GM06990 (cell line): Measurements from ENCODE around the gene IREB2.

Source experiments
- DNase-seq: peaks from one replicate; pipeline ENCODE4 v3.0.0-alpha.2; 2011; ENCODE audit not compliant: insufficient read length; ENCODE audit errors: extremely low read depth
- H3K27me3 ChIP-seq: replicated peaks from 2 replicates; pipeline ENCODE4 v1.6.0; 2011; ENCODE audit warnings: low read length; ENCODE audit not compliant: control insufficient read depth, insufficient read depth
- H3K36me3 ChIP-seq: 2 replicates; pipeline ENCODE4 v1.5.1; 2011; ENCODE audit warnings: low read length; ENCODE audit not compliant: control insufficient read depth, insufficient read depth
- H3K4me3 ChIP-seq: replicated peaks from 2 replicates; pipeline ENCODE4 v1.5.1; 2011; ENCODE audit warnings: low read depth, mild to moderate bottlenecking, control low read depth, low read length
- TF ChIP-seq, protein P1 (sequence below): IDR thresholded peaks from 2 replicates; pipeline ENCODE4 v1.5.1; 2011; ENCODE audit warnings: low read length, control low read depth, mild to moderate bottlenecking, inconsistent platforms; ENCODE audit not compliant: insufficient read depth, poor library complexity, severe bottlenecking

The IREB2 gene

DNA sequence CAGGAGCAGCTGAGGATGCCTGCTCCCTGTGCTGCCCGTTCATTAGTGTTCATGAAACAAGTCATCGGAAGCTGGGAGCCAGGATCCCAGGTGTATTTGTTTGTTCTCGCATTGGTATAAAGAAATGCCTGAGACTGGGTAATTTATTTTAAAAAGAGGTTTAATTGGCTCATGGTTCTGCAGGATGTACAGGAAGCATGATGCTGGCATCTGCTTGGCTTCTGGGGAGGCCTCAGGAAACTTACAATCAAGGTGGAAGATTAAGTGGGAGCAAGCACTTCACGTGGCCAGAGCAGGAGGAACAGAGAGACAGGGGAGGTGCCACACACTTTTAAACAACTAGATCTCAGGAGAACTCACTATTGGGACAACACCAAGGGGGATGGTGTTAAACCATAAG is 63.8 kb downstream of the IREB2 start:
- Histone ChIP-seq H3K27me3 (no peaks in the 10 kb centered on the region), H3K4me3 (no peak overlapping the region), H3K36me3 (peaks cover 4% of the 10 kb centered on the region)
- no peak for DNase-seq
- TF ChIP-seq, protein P1, sequence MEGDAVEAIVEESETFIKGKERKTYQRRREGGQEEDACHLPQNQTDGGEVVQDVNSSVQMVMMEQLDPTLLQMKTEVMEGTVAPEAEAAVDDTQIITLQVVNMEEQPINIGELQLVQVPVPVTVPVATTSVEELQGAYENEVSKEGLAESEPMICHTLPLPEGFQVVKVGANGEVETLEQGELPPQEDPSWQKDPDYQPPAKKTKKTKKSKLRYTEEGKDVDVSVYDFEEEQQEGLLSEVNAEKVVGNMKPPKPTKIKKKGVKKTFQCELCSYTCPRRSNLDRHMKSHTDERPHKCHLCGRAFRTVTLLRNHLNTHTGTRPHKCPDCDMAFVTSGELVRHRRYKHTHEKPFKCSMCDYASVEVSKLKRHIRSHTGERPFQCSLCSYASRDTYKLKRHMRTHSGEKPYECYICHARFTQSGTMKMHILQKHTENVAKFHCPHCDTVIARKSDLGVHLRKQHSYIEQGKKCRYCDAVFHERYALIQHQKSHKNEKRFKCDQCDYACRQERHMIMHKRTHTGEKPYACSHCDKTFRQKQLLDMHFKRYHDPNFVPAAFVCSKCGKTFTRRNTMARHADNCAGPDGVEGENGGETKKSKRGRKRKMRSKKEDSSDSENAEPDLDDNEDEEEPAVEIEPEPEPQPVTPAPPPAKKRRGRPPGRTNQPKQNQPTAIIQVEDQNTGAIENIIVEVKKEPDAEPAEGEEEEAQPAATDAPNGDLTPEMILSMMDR = no peak

DNA sequence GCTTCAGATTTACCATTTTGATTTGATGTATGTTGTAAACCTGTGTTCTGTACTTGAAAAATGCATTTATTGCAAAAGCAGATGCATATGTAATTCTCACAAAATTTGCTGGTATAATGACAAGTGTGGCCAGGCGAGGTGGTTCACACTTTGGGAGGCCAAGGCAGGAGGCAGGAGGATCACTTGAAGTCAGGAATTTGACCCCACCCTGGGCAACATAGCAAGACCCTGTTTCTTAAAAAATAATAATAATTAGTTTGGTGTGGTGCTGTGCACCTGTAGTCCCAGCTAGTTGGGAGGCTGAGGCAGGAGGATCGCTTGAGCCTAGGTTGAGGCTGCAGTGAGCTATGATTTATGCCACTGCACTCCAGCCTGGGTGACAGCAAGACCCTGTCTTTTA is 64.6 kb downstream of the IREB2 start:
- Histone ChIP-seq H3K4me3 (no peak overlapping the region), H3K27me3 (no peaks in the 10 kb centered on the region), H3K36me3 (peaks cover 4% of the 10 kb centered on the region)
- no peak for DNase-seq
- TF ChIP-seq, protein P1 = no peak

DNA sequence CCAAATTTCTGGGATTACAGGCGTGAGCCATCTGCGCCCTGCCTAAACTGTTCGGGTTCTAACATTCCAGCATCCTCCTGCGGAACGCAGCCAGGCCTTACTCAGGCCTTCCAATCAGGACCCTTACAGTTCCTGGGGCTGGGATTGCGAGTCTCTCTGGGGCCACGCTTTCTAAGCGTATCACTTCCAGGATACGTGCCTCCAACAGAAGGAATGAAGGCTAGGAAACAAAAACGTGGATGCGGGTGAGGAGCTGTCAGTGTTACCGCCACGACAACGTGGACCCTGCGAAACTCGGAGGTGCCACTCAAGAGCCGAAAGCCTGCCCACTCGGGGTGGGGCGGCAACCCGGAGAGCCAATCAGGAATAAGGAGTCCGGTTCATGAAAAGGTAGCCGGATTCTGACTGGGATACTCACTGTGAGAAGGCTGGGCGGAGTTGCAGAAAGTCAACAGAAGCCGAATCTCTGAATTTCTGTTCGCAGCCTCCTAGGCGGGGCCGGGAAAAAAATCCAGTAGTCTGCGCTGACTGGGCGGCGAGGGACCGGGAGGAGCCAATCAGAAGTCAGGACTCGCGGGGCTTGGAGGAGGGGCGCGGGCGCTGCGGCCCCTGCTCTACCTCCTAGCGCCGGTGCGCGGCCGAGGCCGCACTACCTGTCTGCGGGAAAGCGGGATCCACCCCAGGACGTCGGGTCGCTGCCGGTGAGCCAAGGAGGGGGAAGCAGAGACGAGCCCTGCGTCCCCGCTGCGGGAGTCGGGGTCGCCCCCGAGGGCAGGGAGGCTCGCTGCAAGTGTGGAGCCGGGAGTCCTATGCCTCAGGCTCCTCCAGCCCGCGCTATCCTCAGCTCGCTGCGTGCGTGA is 69.2 kb downstream of the IREB2 start, which contains the start of gene HYKK:
HYKK (plus strand) TSS at position 607 of the 860 bp plus-strand sequence. CDS start 5,512 bp downstream, outside the sequence.
- no peaks in the 10 kb centered on the region for H3K27me3 ChIP-seq
- TF ChIP-seq, protein P1 = peak; percentile 15
- peak; percentile 86 for DNase-seq
- H3K4me3 ChIP-seq = peak within 1 kb of the TSS; percentile 91
- no peaks in the 10 kb centered on the region for H3K36me3 ChIP-seq

DNA sequence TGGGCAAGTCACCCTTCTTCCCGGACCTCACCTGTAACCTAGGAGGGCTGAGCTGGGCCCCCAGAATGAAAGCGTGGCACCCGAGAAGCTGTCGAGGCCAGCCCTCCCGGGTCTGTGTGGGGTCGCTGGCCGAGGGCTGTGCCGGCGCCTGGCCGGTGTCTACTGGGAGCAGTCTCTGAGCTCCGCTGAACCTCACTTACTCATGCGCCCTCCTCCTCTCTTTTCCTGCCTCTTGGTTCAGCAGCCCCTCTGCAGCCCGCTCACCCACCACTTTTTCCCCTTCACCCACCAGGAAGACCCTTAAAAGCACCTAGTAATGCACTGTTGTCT is 69.8 kb downstream of the IREB2 start:
- H3K36me3 ChIP-seq = no peaks in the 10 kb centered on the region
- TF ChIP-seq, protein P1 = no peak
- peak overlapping the region; percentile 91 for H3K4me3 ChIP-seq
- no peaks in the 10 kb centered on the region for H3K27me3 ChIP-seq
- no peak for DNase-seq

DNA sequence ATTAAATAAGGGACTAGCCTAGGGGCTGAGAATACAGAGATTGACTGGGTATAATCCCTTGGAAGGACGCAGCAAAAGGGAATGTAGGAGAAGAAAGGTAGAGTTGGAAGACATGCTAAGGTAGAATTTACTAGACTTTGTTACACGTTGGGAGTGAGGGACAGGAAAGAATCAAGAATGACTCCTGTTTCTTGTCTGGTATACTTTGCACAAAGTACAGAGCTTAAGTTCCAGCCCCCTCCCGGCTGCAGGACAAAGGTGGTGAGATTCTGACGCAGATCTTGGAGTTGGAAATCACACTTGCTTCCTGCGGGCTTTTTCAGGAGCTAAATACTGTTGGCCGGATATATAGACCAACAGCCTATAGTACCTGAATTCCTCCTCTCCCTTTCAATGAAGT is 70.3 kb downstream of the IREB2 start:
- Histone ChIP-seq H3K27me3 (no peaks in the 10 kb centered on the region), H3K4me3 (peak overlapping the region; percentile 91), H3K36me3 (no peaks in the 10 kb centered on the region)
- TF ChIP-seq, protein P1 = no peak
- no peak for DNase-seq
